Activated CD4-positive, alpha-beta memory T cell treated with anti-CD3 and anti-CD28 coated beads, Interleukin-2, amount 10 ng/mL, durations not matched to agents 7 days and 5 days (primary cell): ENCODE measurements around the gene GPATCH2. TPM values are rescaled to one million over a fixed set of nuclear protein-coding genes. Genes with fewer than 3 reads are reported as not detected.

Source experiments
- CTCF ChIA-PET: fragments of 350-600 bp; sonication (Branson Sonifier 250); formaldehyde crosslinking; loops from one replicate; lab custom pipeline; 2021; ENCODE audit warnings: antibody characterized with exemption, inconsistent platforms; lab: Charles Lee
- POLR2A ChIA-PET: fragments of 350-600 bp; sonication (Branson Sonifier 250); formaldehyde crosslinking; loops from one replicate; lab custom pipeline; 2021; ENCODE audit warnings: antibody characterized with exemption; lab: Charles Lee
- DNase-seq: peaks from one replicate; pipeline ENCODE4 v3.0.0-alpha.2; 2020
- H3K27ac Mint-ChIP-seq: one replicate; pipeline ENCODE4 v1.8.0; 2021; ENCODE audit warnings: mild to moderate bottlenecking, mixed read lengths
- H3K27me3 Mint-ChIP-seq: one replicate; pipeline ENCODE4 v1.8.0; 2021; ENCODE audit warnings: mixed read lengths
- H3K36me3 Mint-ChIP-seq: one replicate; pipeline ENCODE4 v1.8.0; 2021; ENCODE audit warnings: low read depth, mixed read lengths
- H3K4me1 Mint-ChIP-seq: one replicate; pipeline ENCODE4 v1.8.0; 2021; ENCODE audit warnings: mixed read lengths
- H3K4me3 Mint-ChIP-seq: one replicate; pipeline ENCODE4 v1.8.0; 2021; ENCODE audit warnings: mild to moderate bottlenecking, mixed read lengths
- H3K9me3 Mint-ChIP-seq: one replicate; pipeline ENCODE4 v1.8.0; 2021; ENCODE audit warnings: mixed read lengths
- total RNA-seq, 2 experiments: library from RNA; stranded (reverse); gene quantifications; one replicate each; pipeline ENCODE4 v1.2.3, GENCODE V29; 2021

GPATCH2 gene
- total RNA-seq, 2 experiments from 2014 or later: 8.2 to 10.2 TPM

GRCh38 chr1:217437376-217437775, 193.5 kb downstream of the GPATCH2 start:
- H3K9me3 Mint-ChIP-seq: peaks cover 12% of the 10 kb centered on the region
- ChIA-PET CTCF (no interaction called here), POLR2A (no interaction called here)
- peaks cover 8% of the 10 kb centered on the region for H3K36me3 Mint-ChIP-seq
- DNase-seq: no peak
- H3K4me3 Mint-ChIP-seq: no peak overlapping the region
- no peaks in the 10 kb centered on the region for H3K4me1 Mint-ChIP-seq
- H3K27me3 Mint-ChIP-seq: no peaks in the 10 kb centered on the region
- no peak overlapping the region for H3K27ac Mint-ChIP-seq

- Mint-ChIP-seq H3K27ac (no peak overlapping the region), H3K4me3 (no peak overlapping the region), H3K4me1 (no peaks in the 10 kb centered on the region), H3K9me3 (peaks cover 12% of the 10 kb centered on the region), H3K36me3 (peaks cover 5% of the 10 kb centered on the region), H3K27me3 (no peaks in the 10 kb centered on the region)
- ChIA-PET CTCF (no interaction called here), POLR2A (no interaction called here)
- DNase-seq: no peak
Measured at GRCh38 chr1:217435204-217435603, 195.7 kb downstream of the GPATCH2 start.

- no peak overlapping the region for H3K27ac Mint-ChIP-seq
- POLR2A ChIA-PET: no interaction called here
- H3K36me3 Mint-ChIP-seq: peaks cover 5% of the 10 kb centered on the region
- H3K27me3 Mint-ChIP-seq: no peaks in the 10 kb centered on the region
- H3K9me3 Mint-ChIP-seq: peaks cover 5% of the 10 kb centered on the region
- H3K4me3 Mint-ChIP-seq: no peak overlapping the region
- DNase-seq: no peak
- H3K4me1 Mint-ChIP-seq: no peaks in the 10 kb centered on the region
- CTCF ChIA-PET: no interaction called here
Measured at GRCh38 chr1:217433664-217434063, 197.2 kb downstream of the GPATCH2 start.

GRCh38 chr1:217432339-217432738, 198.6 kb downstream of the GPATCH2 start:
- Mint-ChIP-seq H3K9me3 (no peaks in the 10 kb centered on the region), H3K4me3 (no peak overlapping the region), H3K4me1 (no peaks in the 10 kb centered on the region), H3K27ac (no peak overlapping the region), H3K36me3 (peaks cover 2% of the 10 kb centered on the region), H3K27me3 (no peaks in the 10 kb centered on the region)
- no peak for DNase-seq
- POLR2A ChIA-PET: no interaction called here
- CTCF ChIA-PET: no interaction called here

GRCh38 chr1:217431395-217431794, 199.5 kb downstream of the GPATCH2 start:
- DNase-seq: no peak
- POLR2A ChIA-PET: no interaction called here

GRCh38 chr1:217425422-217425821, 205.5 kb downstream of the GPATCH2 start:
- H3K4me1 Mint-ChIP-seq: no peaks in the 10 kb centered on the region
- no peak overlapping the region for H3K4me3 Mint-ChIP-seq
- no peaks in the 10 kb centered on the region for H3K9me3 Mint-ChIP-seq
- no peak for DNase-seq
- H3K27ac Mint-ChIP-seq: no peak overlapping the region
- POLR2A ChIA-PET: no interaction called here
- H3K27me3 Mint-ChIP-seq: no peaks in the 10 kb centered on the region
- no peaks in the 10 kb centered on the region for H3K36me3 Mint-ChIP-seq
- CTCF ChIA-PET: no interaction called here

More at GRCh38 chr1:217431395-217431794, 199.5 kb downstream of the GPATCH2 start:
- H3K27ac Mint-ChIP-seq: no peak overlapping the region
- H3K9me3 Mint-ChIP-seq: no peaks in the 10 kb centered on the region
- H3K36me3 Mint-ChIP-seq: no peaks in the 10 kb centered on the region
- H3K27me3 Mint-ChIP-seq: no peaks in the 10 kb centered on the region
- H3K4me1 Mint-ChIP-seq: no peaks in the 10 kb centered on the region
- no peak overlapping the region for H3K4me3 Mint-ChIP-seq
- CTCF ChIA-PET: interaction anchor here (1.3 kb wide), 1 partner anchor 230 kb away, joined by 3 read pairs; no protein-coding TSS in a partner anchor

- H3K27me3 Mint-ChIP-seq: peaks cover 1% of the 10 kb centered on the region
- H3K27ac Mint-ChIP-seq: no peak overlapping the region
- H3K36me3 Mint-ChIP-seq: no peaks in the 10 kb centered on the region
- no peak for DNase-seq
- H3K4me1 Mint-ChIP-seq: no peaks in the 10 kb centered on the region
- no peak overlapping the region for H3K4me3 Mint-ChIP-seq
- CTCF ChIA-PET: interaction anchor here (1.4 kb wide), 1 partner anchor 9 kb away, joined by 4 read pairs; no protein-coding TSS in a partner anchor
- no peaks in the 10 kb centered on the region for H3K9me3 Mint-ChIP-seq
- POLR2A ChIA-PET: no interaction called here
Measured at GRCh38 chr1:217419194-217419551, 211.7 kb downstream of the GPATCH2 start.

GRCh38 chr1:217418269-217419193, 212.4 kb downstream of the GPATCH2 start:
- POLR2A ChIA-PET: no interaction called here
- peaks cover 1% of the 10 kb centered on the region for H3K27me3 Mint-ChIP-seq
- DNase-seq: no peak
- CTCF ChIA-PET: interaction anchor here (1.4 kb wide), 1 partner anchor 9 kb away, joined by 4 read pairs; no protein-coding TSS in a partner anchor
- no peaks in the 10 kb centered on the region for H3K9me3 Mint-ChIP-seq
- no peaks in the 10 kb centered on the region for H3K4me1 Mint-ChIP-seq
- H3K36me3 Mint-ChIP-seq: no peaks in the 10 kb centered on the region
- no peak overlapping the region for H3K27ac Mint-ChIP-seq
- H3K4me3 Mint-ChIP-seq: no peak overlapping the region

- POLR2A ChIA-PET: no interaction called here
- no peak overlapping the region for H3K27ac Mint-ChIP-seq
Measured at GRCh38 chr1:217417363-217417762, 213.5 kb downstream of the GPATCH2 start.

GRCh38 chr1:217407534-217408001, 223.3 kb downstream of the GPATCH2 start:
- no peak for DNase-seq
- Mint-ChIP-seq H3K27me3 (peaks cover 2% of the 10 kb centered on the region), H3K27ac (no peak overlapping the region), H3K4me1 (no peaks in the 10 kb centered on the region), H3K36me3 (no peaks in the 10 kb centered on the region), H3K9me3 (no peaks in the 10 kb centered on the region), H3K4me3 (no peak overlapping the region)
- ChIA-PET POLR2A (no interaction called here), CTCF (no interaction called here)

More at GRCh38 chr1:217417363-217417762, 213.5 kb downstream of the GPATCH2 start:
- H3K4me1 Mint-ChIP-seq: no peaks in the 10 kb centered on the region
- H3K36me3 Mint-ChIP-seq: no peaks in the 10 kb centered on the region
- no peaks in the 10 kb centered on the region for H3K9me3 Mint-ChIP-seq
- DNase-seq: no peak
- no peak overlapping the region for H3K4me3 Mint-ChIP-seq
- CTCF ChIA-PET: no interaction called here
- peaks cover 1% of the 10 kb centered on the region for H3K27me3 Mint-ChIP-seq

- H3K4me3 Mint-ChIP-seq: no peak overlapping the region
- ChIA-PET POLR2A (no interaction called here), CTCF (no interaction called here)
- no peak for DNase-seq
- H3K27me3 Mint-ChIP-seq: peaks cover 2% of the 10 kb centered on the region
- H3K9me3 Mint-ChIP-seq: no peaks in the 10 kb centered on the region
- H3K4me1 Mint-ChIP-seq: no peaks in the 10 kb centered on the region
- H3K27ac Mint-ChIP-seq: no peak overlapping the region
- H3K36me3 Mint-ChIP-seq: no peaks in the 10 kb centered on the region
Measured at GRCh38 chr1:217403026-217403720, 227.7 kb downstream of the GPATCH2 start.

- ChIA-PET POLR2A (no interaction called here), CTCF (no interaction called here)
- Mint-ChIP-seq H3K4me1 (no peaks in the 10 kb centered on the region), H3K36me3 (no peaks in the 10 kb centered on the region), H3K27me3 (peaks cover 2% of the 10 kb centered on the region), H3K27ac (no peak overlapping the region), H3K4me3 (no peak overlapping the region), H3K9me3 (no peaks in the 10 kb centered on the region)
- DNase-seq: no peak
Measured at GRCh38 chr1:217402301-217402700, 228.6 kb downstream of the GPATCH2 start.

- no peak for DNase-seq
- CTCF ChIA-PET: no interaction called here
Measured at GRCh38 chr1:217393896-217394295, 237.0 kb downstream of the GPATCH2 start.

More at GRCh38 chr1:217393896-217394295, 237.0 kb downstream of the GPATCH2 start:
- no peaks in the 10 kb centered on the region for H3K36me3 Mint-ChIP-seq
- H3K27me3 Mint-ChIP-seq: no peaks in the 10 kb centered on the region
- H3K4me1 Mint-ChIP-seq: no peaks in the 10 kb centered on the region
- H3K27ac Mint-ChIP-seq: no peak overlapping the region
- no peak overlapping the region for H3K4me3 Mint-ChIP-seq
- no peaks in the 10 kb centered on the region for H3K9me3 Mint-ChIP-seq
- POLR2A ChIA-PET: no interaction called here
